Esophagus (tissue), 2 donors: ENCODE data around the gene GUCY1B1. TPM values are rescaled to one million over a fixed set of nuclear protein-coding genes. Genes with fewer than 3 reads are reported as not detected.

ENCODE experiments used
- H3K27ac ChIP-seq, 2 donors: one replicate each; pipeline ENCODE4 v1.5.1; 2013; ENCODE audit warnings: low read depth in 2 of 2, mild to moderate bottlenecking in 2 of 2, inconsistent platforms in 1 of 2, low read length in 1 of 2, moderate library complexity in 1 of 2
- H3K27me3 ChIP-seq, 2 donors: one replicate each; pipeline ENCODE4 v1.6.1; 2013; ENCODE audit warnings: low read length in 2 of 2, control low read depth in 1 of 2, mild to moderate bottlenecking in 1 of 2; ENCODE audit not compliant: insufficient read depth in 2 of 2, control insufficient read depth in 1 of 2
- H3K36me3 ChIP-seq, 2 donors: one replicate each; pipeline ENCODE4 v1.6.1; 2013; ENCODE audit warnings: low read length in 1 of 2; ENCODE audit not compliant: control insufficient read depth in 2 of 2, insufficient read depth in 2 of 2
- H3K4me1 ChIP-seq, 2 donors: one replicate each; pipeline ENCODE4 v1.6.1; 2013; ENCODE audit warnings: low read length in 1 of 2; ENCODE audit not compliant: control insufficient read depth in 2 of 2, insufficient read depth in 2 of 2
- H3K4me3 ChIP-seq, 2 donors: one replicate each; pipeline ENCODE4 v1.5.1; 2013; ENCODE audit warnings: low read length in 2 of 2, mild to moderate bottlenecking in 2 of 2, low read depth in 1 of 2, moderate library complexity in 1 of 2
- H3K9me3 ChIP-seq, 2 donors: one replicate each; pipeline ENCODE4 v1.6.1; 2013; ENCODE audit warnings: mild to moderate bottlenecking in 2 of 2, low read depth in 1 of 2, low read length in 1 of 2, moderate library complexity in 1 of 2; ENCODE audit not compliant: control insufficient read depth in 2 of 2, insufficient read depth in 1 of 2
- WGBS, 2 donors: extraction: QIAGEN DNeasy Blood & Tissue Kit; methylation state at CpG; one replicate each; pipeline ENCODE4 v1.1.7; 2013; 5-methylcytosine and 5-hydroxymethylcytosine counted together
- polyA plus RNA-seq, 2 donors: library from polyadenylated mRNA; stranded (reverse); fragments of 200-250 nt; gene quantifications; one replicate each; pipeline ENCODE4 v1.2.3, GENCODE V29; 2013
- donor health status: healthy with polysubstance abuse.
- donor health status: Bipolar disorder and iron deficiency.

GUCY1B1 gene
- polyA plus RNA-seq, 2 donors, result 1.7 to 1.8 TPM

GRCh38 chr4:155837203-155837796, 78.5 kb downstream of the GUCY1B1 start:
- Histone ChIP-seq H3K4me1 (no peaks in the 10 kb centered on the region), H3K27me3 (no peaks in the 10 kb centered on the region), H3K9me3 (no peaks in the 10 kb centered on the region), H3K4me3 (no peak overlapping the region), H3K27ac (no peak overlapping the region), H3K36me3 (no peaks in the 10 kb centered on the region)
- 32 to 69% methylated on average over 1 of the region's 1 CpG for WGBS, 2 donors

GRCh38 chr4:155842080-155842479, 83.3 kb downstream of the GUCY1B1 start:
- H3K27me3 ChIP-seq, result no peaks in the 10 kb centered on the region
- no peak overlapping the region for H3K4me3 ChIP-seq
- H3K9me3 ChIP-seq, result no peaks in the 10 kb centered on the region
- H3K36me3 ChIP-seq, result no peaks in the 10 kb centered on the region
- no peaks in the 10 kb centered on the region for H3K4me1 ChIP-seq
- no peak overlapping the region for H3K27ac ChIP-seq

- H3K27me3 ChIP-seq, result no peaks in the 10 kb centered on the region
- no peaks in the 10 kb centered on the region for H3K9me3 ChIP-seq
- no peak overlapping the region for H3K4me3 ChIP-seq
- H3K4me1 ChIP-seq, result no peaks in the 10 kb centered on the region
- no peaks in the 10 kb centered on the region for H3K36me3 ChIP-seq
- H3K27ac ChIP-seq, result no peak overlapping the region
Observed at GRCh38 chr4:155846929-155847328, 88.1 kb downstream of the GUCY1B1 start.

- H3K4me3 ChIP-seq, result no peak overlapping the region
- H3K4me1 ChIP-seq, result no peaks in the 10 kb centered on the region
- H3K9me3 ChIP-seq, result no peaks in the 10 kb centered on the region
- H3K27ac ChIP-seq, result no peak overlapping the region
- 77 to 83% methylated on average over 4 of the region's 4 CpGs for WGBS, 2 donors
- H3K27me3 ChIP-seq, result no peaks in the 10 kb centered on the region
- H3K36me3 ChIP-seq, result no peaks in the 10 kb centered on the region
Observed at GRCh38 chr4:155849042-155849441, 90.2 kb downstream of the GUCY1B1 start.

GRCh38 chr4:155853189-155853588, 94.4 kb downstream of the GUCY1B1 start:
- Histone ChIP-seq H3K36me3 (no peaks in the 10 kb centered on the region), H3K27ac (no peak overlapping the region), H3K9me3 (no peaks in the 10 kb centered on the region), H3K4me3 (no peak overlapping the region), H3K4me1 (no peaks in the 10 kb centered on the region), H3K27me3 (no peaks in the 10 kb centered on the region)
- 93% methylated on average over 3 of the region's 3 CpGs for WGBS, 2 donors

GRCh38 chr4:155854582-155855226, 95.9 kb downstream of the GUCY1B1 start:
- no peaks in the 10 kb centered on the region for H3K4me1 ChIP-seq
- WGBS, 2 donors, result 70 to 71% methylated on average over 6 of the region's 6 CpGs
- H3K9me3 ChIP-seq, result no peaks in the 10 kb centered on the region
- H3K27me3 ChIP-seq, result no peaks in the 10 kb centered on the region
- no peak overlapping the region for H3K27ac ChIP-seq
- H3K4me3 ChIP-seq, result no peak overlapping the region
- no peaks in the 10 kb centered on the region for H3K36me3 ChIP-seq

- H3K4me1 ChIP-seq, result no peaks in the 10 kb centered on the region
- H3K36me3 ChIP-seq, result no peaks in the 10 kb centered on the region
- H3K27ac ChIP-seq, result no peak overlapping the region
- 45 to 46% methylated on average over 2 of the region's 2 CpGs for WGBS, 2 donors
- H3K4me3 ChIP-seq, result no peak overlapping the region
- no peaks in the 10 kb centered on the region for H3K9me3 ChIP-seq
- no peaks in the 10 kb centered on the region for H3K27me3 ChIP-seq
Observed at GRCh38 chr4:155855897-155856296, 97.1 kb downstream of the GUCY1B1 start.

Other genes with a start within 250 kb of the GUCY1B1 start
- gene GUCY1A1, start 92.2 kb upstream of the GUCY1B1 start, polyA plus RNA-seq, result under 1 TPM; 0.67 to 0.81 TPM
- gene ASIC5, start 107.3 kb downstream of the GUCY1B1 start, polyA plus RNA-seq, result not detected
- gene TDO2, start 144.7 kb downstream of the GUCY1B1 start, polyA plus RNA-seq, result under 1 TPM; 0.14 to 0.29 TPM
- 1 to 10 TPM in 1 of 2 donors, under 1 TPM in 1; 0.96 to 2.6 TPM for gene CTSO, start 194.8 kb downstream of the GUCY1B1 start, polyA plus RNA-seq